HepG2 (cell line): ENCODE measurements around the gene CLIC4. TPM values are rescaled to one million over a fixed set of nuclear protein-coding genes. Genes with fewer than 3 reads are reported as not detected.

Experiments used
- ATAC-seq: fragments of 200-7000 bp; cut with Tn5 transposase; 3 replicates; pipeline ENCODE4 v1.9.1; 2020; ENCODE audit warnings: mild to moderate bottlenecking, moderate library complexity
- BruUV-seq: library from RNA; stranded (reverse); fragments of 400-500 nt; replicated peaks from 2 replicates; lab custom pipeline; 2021; lab: Mats Ljungman, UMichigan
- CTCF ChIA-PET: fragments of 300-600 bp; formaldehyde crosslinking; extraction: SDS; loops from one replicate; lab custom pipeline; 2021; ENCODE audit warnings: low total read pairs, inconsistent platforms, low intra/inter-chr PET ratio; lab: Yijun Ruan, JAX
- POLR2A ChIA-PET: fragments of 350-600 bp; sonication (Branson Sonifier 250); formaldehyde crosslinking; loops from one replicate; lab custom pipeline; 2020; ENCODE audit warnings: antibody characterized with exemption, inconsistent platforms; lab: Yijun Ruan, JAX
- DNase-seq: peaks from one replicate; pipeline ENCODE4 v3.0.0-alpha.2; 2015; ENCODE audit warnings: low spot score
- FAIRE-seq: peaks from 3 replicates; lab custom pipeline; 2011; peaks lifted over from hg19 to GRCh38; lab: Jason Lieb, UNC
- H2AFZ ChIP-seq: one replicate; pipeline ENCODE4 v1.6.1; 2011; ENCODE audit warnings: low read length, inconsistent platforms
- H3K27ac ChIP-seq: fragments of 300-600 bp; 3 replicates; pipeline ENCODE4 v1.8.0; 2011; ENCODE audit warnings: mixed run types, mild to moderate bottlenecking, mixed read lengths, low read length, inconsistent platforms; ENCODE audit not compliant: insufficient read depth; ENCODE audit errors: extremely low read length
- H3K27me3 ChIP-seq, 2 experiments: fragments of 200-600 bp in 1 of 2; 2 replicates in 1 of 2; 3 replicates in 1 of 2; pipeline versions ENCODE4 v1.6.0 to v1.8.0; 2011; ENCODE audit warnings: low read length in 2 of 2, mild to moderate bottlenecking in 2 of 2, moderate library complexity in 2 of 2, inconsistent platforms in 1 of 2; ENCODE audit not compliant: insufficient read depth in 2 of 2, control insufficient read depth in 1 of 2
- H3K36me3 ChIP-seq, 2 experiments: fragments of 200-600 bp in 1 of 2; replicated peaks in 1 of 2; 2 replicates in 1 of 2; 3 replicates in 1 of 2; pipeline versions ENCODE4 v1.5.1 to v1.8.0; 2011; ENCODE audit warnings: low read length in 2 of 2, inconsistent platforms in 1 of 2; ENCODE audit not compliant: insufficient read depth in 2 of 2, control insufficient read depth in 1 of 2
- H3K4me1 ChIP-seq: 2 replicates; pipeline ENCODE4 v1.5.1; 2012; ENCODE audit warnings: low read length, inconsistent platforms; ENCODE audit not compliant: insufficient read depth
- H3K4me2 ChIP-seq: 2 replicates; pipeline ENCODE4 v1.6.0; 2011; ENCODE audit warnings: low read depth, low read length, inconsistent platforms
- H3K4me3 ChIP-seq, 3 experiments: fragments of 200-600 bp in 1 of 3; sonication (generic), shearing (Covaris generic) in 1 of 3; replicated peaks in 1 of 3; 2 replicates each; pipeline ENCODE4 v1.5.1; 2011 to 2016; ENCODE audit warnings: low read length in 3 of 3, inconsistent platforms in 2 of 3, low read depth in 2 of 3, mild to moderate bottlenecking in 2 of 3, control low read depth in 1 of 3, mixed read lengths in 1 of 3; ENCODE audit not compliant: insufficient read depth in 1 of 3
- H3K79me2 ChIP-seq: one replicate; pipeline ENCODE4 v1.6.1; 2011; ENCODE audit warnings: low read length, inconsistent platforms; ENCODE audit not compliant: insufficient read depth
- H3K9ac ChIP-seq: 2 replicates; pipeline ENCODE4 v1.6.0; 2011; ENCODE audit warnings: mild to moderate bottlenecking, low read depth, low read length, inconsistent platforms; ENCODE audit not compliant: insufficient read depth
- H3K9me3 ChIP-seq: 2 replicates; pipeline ENCODE4 v1.5.1; 2012; ENCODE audit warnings: mild to moderate bottlenecking, low read length
- H4K20me1 ChIP-seq: 2 replicates; pipeline ENCODE4 v1.6.0; 2011; ENCODE audit warnings: inconsistent platforms, mild to moderate bottlenecking, low read length, moderate library complexity; ENCODE audit not compliant: insufficient read depth
- BHLHE40 ChIP-seq: IDR thresholded peaks from 2 replicates; pipeline ENCODE4 v1.6.1; 2011; ENCODE audit warnings: low read length, improper control_type of control experiment
- CC2D1A ChIP-seq: sonication (generic); formaldehyde crosslinking; IDR thresholded peaks from 2 replicates; pipeline ENCODE4 v1.8.1; 2023; ENCODE audit warnings: mild to moderate bottlenecking, missing genetic modification reagents
- DR1 ChIP-seq: sonication (generic); formaldehyde crosslinking; IDR thresholded peaks from 2 replicates; pipeline ENCODE4 v1.8.0; 2021; ENCODE audit warnings: mild to moderate bottlenecking, missing genetic modification reagents, inconsistent platforms
- GTF3A ChIP-seq: sonication (generic); formaldehyde crosslinking; conservative IDR thresholded peaks from 2 replicates; pipeline ENCODE4 v1.4.0; 2020; ENCODE audit warnings: mild to moderate bottlenecking, missing genetic modification reagents
- LBX2 ChIP-seq: sonication (generic); formaldehyde crosslinking; IDR thresholded peaks from 2 replicates; pipeline ENCODE4 v1.5.0; 2020; ENCODE audit warnings: missing genetic modification reagents, mild to moderate bottlenecking, borderline replicate concordance
- MAFK ChIP-seq, 2 experiments: IDR thresholded peaks in 1 of 2; conservative IDR thresholded peaks in 1 of 2; 2 replicates each; pipeline ENCODE4 v1.6.1; 2011; ENCODE audit warnings: improper control_type of control experiment in 2 of 2, low read length in 2 of 2
- NFKBIZ ChIP-seq: IDR thresholded peaks from 2 replicates; pipeline ENCODE4 v1.6.1; 2018; ENCODE audit warnings: missing genetic modification reagents, missing compliant biosample characterization
- PITX1 ChIP-seq: sonication (generic); formaldehyde crosslinking; IDR thresholded peaks from 2 replicates; pipeline ENCODE4 v1.5.1; 2020; ENCODE audit warnings: mild to moderate bottlenecking, missing genetic modification reagents
- RELA ChIP-seq: sonication (generic); formaldehyde crosslinking; IDR thresholded peaks from 2 replicates; pipeline ENCODE4 v1.4.0; 2020; ENCODE audit warnings: missing genetic modification reagents
- RFX3 ChIP-seq: IDR thresholded peaks from 2 replicates; pipeline ENCODE4 v1.6.1; 2016; ENCODE audit warnings: missing biosample characterization, missing genetic modification reagents
- SALL1 ChIP-seq: sonication (generic); formaldehyde crosslinking; IDR thresholded peaks from 2 replicates; pipeline ENCODE4 v1.8.0; 2022; ENCODE audit warnings: mild to moderate bottlenecking, missing genetic modification reagents
- SIN3A ChIP-seq: IDR thresholded peaks from 2 replicates; pipeline ENCODE4 v1.6.1; 2011; ENCODE audit warnings: low read depth, mild to moderate bottlenecking, control low read depth, low read length, borderline replicate concordance
- SMC3 ChIP-seq: IDR thresholded peaks from 2 replicates; pipeline ENCODE4 v1.6.1; 2011; ENCODE audit warnings: low read length, improper control_type of control experiment
- TIGD3 ChIP-seq: sonication (generic); formaldehyde crosslinking; IDR thresholded peaks from 2 replicates; pipeline ENCODE4 v1.5.1; 2020; ENCODE audit warnings: mild to moderate bottlenecking, missing genetic modification reagents, borderline replicate concordance
- TOPORS ChIP-seq: sonication (generic); formaldehyde crosslinking; IDR thresholded peaks from 2 replicates; pipeline ENCODE4 v1.8.0; 2023; ENCODE audit warnings: mild to moderate bottlenecking, missing genetic modification reagents
- ZNF274 ChIP-seq: sonication (generic); formaldehyde crosslinking; IDR thresholded peaks from 2 replicates; pipeline ENCODE4 v1.5.1; 2020; ENCODE audit warnings: mild to moderate bottlenecking, missing genetic modification reagents
- ZNF282 ChIP-seq: fragments of 450-650 bp; IDR thresholded peaks from 2 replicates; pipeline ENCODE4 v1.6.1; 2018; ENCODE audit not compliant: partially characterized antibody
- ZNF512B ChIP-seq: sonication (generic); formaldehyde crosslinking; IDR thresholded peaks from 2 replicates; pipeline ENCODE4 v1.5.1; 2020; ENCODE audit warnings: missing genetic modification reagents, mild to moderate bottlenecking, borderline replicate concordance
- ZSCAN25 ChIP-seq: sonication (generic); formaldehyde crosslinking; IDR thresholded peaks from 2 replicates; pipeline ENCODE4 v1.8.0; 2022; ENCODE audit warnings: mild to moderate bottlenecking, missing genetic modification reagents
- in situ Hi-C: cut with HindIII; loops from 2 replicates; pipeline ENCODE4 v1.10.0; 2017; ENCODE audit warnings: low pct_unique_long_range_greater_than_20kb; ENCODE audit not compliant: extremely low pct_ligation_motif_present
- intact Hi-C: fragments of 100-400 bp; cut with micrococcal nuclease; formaldehyde crosslinking; loops from one replicate; pipeline ENCODE4 v1.10.0; 2022; ENCODE audit not compliant: unreplicated experiment
- polyA plus RNA-seq, 8 experiments: library from polyadenylated mRNA; depleted of rRNA in 3 of 8; stranded (reverse) in 7 of 8; unstranded in 1 of 8; fragments of >200 nt; fragmentation: Illumina TruSeq in 4 of 8; extraction: Trizol in 4 of 8; gene quantifications; 2 replicates each; pipeline versions ENCODE4 v1.2.1 to v1.2.3, GENCODE V29; 2011 to 2016; ENCODE audit warnings: low read depth in 4 of 8, missing spikeins in 1 of 8, mixed read lengths in 1 of 8; ENCODE audit not compliant: insufficient read depth in 1 of 8
- total RNA-seq, 5 experiments: library from RNA; depleted of rRNA; stranded (reverse); fragments of >200 nt; fragmentation: Illumina TruSeq; extraction: Trizol; gene quantifications; 2 replicates each; pipeline ENCODE4 v1.2.3, GENCODE V29; 2016; ENCODE audit warnings: low read depth in 1 of 5

Gene CLIC4
- total and polyA plus RNA-seq, 2 of the 13 experiments (the other 11 are each of a cell fraction or from before 2014, with no cell fraction given): 23.3 to 77.4 TPM

- peaks cover 0 to 26% of the 10 kb centered on the region in 2 experiments; a peak in 2 of 5 replicates for H3K36me3 ChIP-seq
- in situ Hi-C loops (no loop called here), intact Hi-C loops (no loop called here)
- POLR2A ChIA-PET: no interaction called here
- H4K20me1 ChIP-seq: no peaks in the 10 kb centered on the region; the same call in 1 of the 2 replicates
- DNase-seq (no peak), FAIRE-seq (no peak), ATAC-seq (no peak)
- CTCF ChIA-PET: no interaction called here
- no peak overlapping the region for H3K27ac ChIP-seq
- peaks cover 26% of the 10 kb centered on the region for H3K4me1 ChIP-seq
- BruUV-seq: no TSS peak
- no peak overlapping the region for H2AFZ ChIP-seq
- H3K27me3 ChIP-seq: no peaks in the 10 kb centered on the region
- no peak overlapping the region for H3K9ac ChIP-seq
- no peak overlapping the region for H3K4me2 ChIP-seq
- H3K4me3 ChIP-seq: no peak overlapping the region
- H3K79me2 ChIP-seq: no peaks in the 10 kb centered on the region
- no peaks in the 10 kb centered on the region for H3K9me3 ChIP-seq
- TF ChIP-seq CC2D1A (CRISPR knock-in tag): no peak
- no peak for TF ChIP-seq GTF3A
- no peak for TF ChIP-seq MAFK (conservative IDR thresholded peaks at IDR 0.05 in 1 of 2, IDR thresholded peaks at IDR 0.05 in 1 of 2; ENCODE audit: low read length in 2 of 2)
- no peak for TF ChIP-seq SIN3A
- TF ChIP-seq BHLHE40: no peak
- TF ChIP-seq PITX1 (CRISPR knock-in tag): no peak
- no peak for TF ChIP-seq NFKBIZ (CRISPR knock-in tag)
- TF ChIP-seq RFX3 (CRISPR knock-in tag): no peak
- TF ChIP-seq RELA (CRISPR knock-in tag): no peak
- TF ChIP-seq ZNF512B (CRISPR knock-in tag): no peak
- TF ChIP-seq TIGD3 (CRISPR knock-in tag): no peak
- TF ChIP-seq DR1 (CRISPR knock-in tag): no peak
- no peak for TF ChIP-seq SMC3
- no peak for TF ChIP-seq LBX2 (CRISPR knock-in tag)
- no peak for TF ChIP-seq ZSCAN25
- no peak for TF ChIP-seq SALL1 (CRISPR knock-in tag)
- no peak for TF ChIP-seq TOPORS (CRISPR knock-in tag)
- TF ChIP-seq ZNF274: no peak
- TF ChIP-seq ZNF282: no peak
- TF ChIP-seq, all 625 proteins: peak for 0
Observed at GRCh38 chr1:24822887-24823286, 77.6 kb downstream of the CLIC4 start.
